ENCODE results near the gene EFS.

The EFS gene

GRCh38 chr14:23357261-23357660, 7.7 kb downstream of the EFS start:
- Histone ChIP-seq H3K27ac (no peak overlapping the region), H3K36me3 (replicated peaks) (no peaks in the 10 kb centered on the region), H3K4me3 (ENCODE audit: low read depth, low read length) (no peak overlapping the region), H3K27me3 (replicated peaks) (no peaks in the 10 kb centered on the region)
- no peak for DNase-seq
- in situ Hi-C loops (cut with HindIII; ENCODE audit: low pct_ligation_motif_present, low sequenced_read_pairs), result no loop called here
- TF ChIP-seq CTCF (IDR thresholded peaks at IDR 0.05; ENCODE audit: low read depth, low read length, missing control alignments), result no peak

GRCh38 chr14:23356662-23357061, 8.3 kb downstream of the EFS start:
- H3K27ac ChIP-seq, result no peak overlapping the region
- in situ Hi-C loops (cut with HindIII; ENCODE audit: low pct_ligation_motif_present, low sequenced_read_pairs), result no loop called here
- no peaks in the 10 kb centered on the region for H3K27me3 ChIP-seq (replicated peaks)
- TF ChIP-seq CTCF (IDR thresholded peaks at IDR 0.05; ENCODE audit: low read depth, low read length, missing control alignments), result no peak
- DNase-seq, result no peak
- H3K36me3 ChIP-seq (replicated peaks), result no peaks in the 10 kb centered on the region
- H3K4me3 ChIP-seq (ENCODE audit: low read depth, low read length), result no peak overlapping the region

- Histone ChIP-seq H3K27ac (no peak overlapping the region), H3K27me3 (replicated peaks) (no peaks in the 10 kb centered on the region), H3K4me3 (ENCODE audit: low read depth, low read length) (no peak overlapping the region), H3K36me3 (replicated peaks) (no peaks in the 10 kb centered on the region)
- in situ Hi-C loops (cut with HindIII; ENCODE audit: low pct_ligation_motif_present, low sequenced_read_pairs), result no loop called here
- no peak for TF ChIP-seq CTCF (IDR thresholded peaks at IDR 0.05; ENCODE audit: low read depth, low read length, missing control alignments)
- no peak for DNase-seq
These were observed 9.0 kb downstream of the EFS start for GRCh38 chr14:23355871-23356435.

- Histone ChIP-seq H3K27ac (no peak overlapping the region), H3K36me3 (replicated peaks) (no peaks in the 10 kb centered on the region), H3K27me3 (replicated peaks) (no peaks in the 10 kb centered on the region), H3K4me3 (ENCODE audit: low read depth, low read length) (no peak overlapping the region)
- DNase-seq, result no peak
- no peak for TF ChIP-seq CTCF (IDR thresholded peaks at IDR 0.05; ENCODE audit: low read depth, low read length, missing control alignments)
- in situ Hi-C loops (cut with HindIII; ENCODE audit: low pct_ligation_motif_present, low sequenced_read_pairs), result no loop called here
These were observed 10.0 kb downstream of the EFS start for GRCh38 chr14:23354990-23355389.

GRCh38 chr14:23353433-23353780, 11.6 kb downstream of the EFS start:
- in situ Hi-C loops (cut with HindIII; ENCODE audit: low pct_ligation_motif_present, low sequenced_read_pairs), result no loop called here
- DNase-seq, result no peak
- Histone ChIP-seq H3K4me3 (ENCODE audit: low read depth, low read length) (no peak overlapping the region), H3K27ac (no peak overlapping the region), H3K36me3 (replicated peaks) (no peaks in the 10 kb centered on the region), H3K27me3 (replicated peaks) (no peaks in the 10 kb centered on the region)
- no peak for TF ChIP-seq CTCF (IDR thresholded peaks at IDR 0.05; ENCODE audit: low read depth, low read length, missing control alignments)

All from brain microvascular endothelial cell (primary cell).